ENCODE results near the gene CKS2.

Gene CKS2

DNA sequence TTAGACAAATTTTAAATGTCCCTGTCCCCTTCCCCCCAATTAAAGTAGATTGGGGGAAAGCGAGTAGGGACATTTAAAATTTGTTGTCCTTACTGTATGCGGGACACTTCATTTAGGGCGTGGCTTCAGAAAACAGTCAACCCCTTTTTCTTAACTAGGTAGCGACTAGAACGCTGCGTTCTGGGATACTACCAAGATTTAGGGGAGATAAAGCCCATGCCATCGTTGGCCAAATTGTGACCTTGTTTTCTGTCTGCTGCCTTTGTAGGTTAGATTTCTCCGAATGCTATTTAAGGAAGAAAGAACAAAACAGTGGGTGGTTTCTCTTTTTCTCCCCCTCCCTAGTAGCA, 1.2 kb downstream of the CKS2 start:
- Histone ChIP-seq H3K9me3 (ENCODE audit: control insufficient read depth, low read length) (no peaks in the 10 kb centered on the region), H3K4me3 (ENCODE audit: low read length) (peak overlapping the region; percentile 83), H3K27me3 (replicated peaks; ENCODE audit: control insufficient read depth, insufficient read depth, low read length) (no peaks in the 10 kb centered on the region), H3K36me3 (ENCODE audit: control insufficient read depth, insufficient read depth, low read length, severe bottlenecking) (peaks cover 6% of the 10 kb centered on the region), H3K4me1 (ENCODE audit: control insufficient read depth, insufficient read depth, low read length) (peaks cover 37% of the 10 kb centered on the region), H3K9ac (ENCODE audit: low read length) (peak overlapping the region; percentile 82)
- peak; percentile 67 for DNase-seq (ENCODE audit: low read depth)

DNA sequence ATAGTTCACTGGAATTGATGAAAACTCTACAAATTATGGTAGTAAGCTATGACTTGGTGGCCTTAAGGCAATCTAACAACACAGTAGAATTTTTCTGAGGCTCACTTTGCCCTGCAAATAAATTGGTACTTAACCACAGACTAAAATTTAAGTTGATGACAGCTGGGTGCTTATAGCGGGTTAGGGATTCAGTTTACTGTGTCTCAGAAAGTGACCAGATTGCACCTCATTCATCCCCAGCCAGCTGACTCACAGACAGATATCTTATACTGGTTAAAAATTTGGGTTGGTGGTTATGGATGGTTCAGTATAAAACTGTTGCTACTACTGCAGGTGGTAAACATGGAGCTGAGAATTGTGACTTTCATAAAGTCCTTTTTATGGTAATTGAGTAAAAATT, 2.8 kb downstream of the CKS2 start:
- peaks cover 46% of the 10 kb centered on the region for H3K4me1 ChIP-seq (ENCODE audit: control insufficient read depth, insufficient read depth, low read length)
- peaks cover 6% of the 10 kb centered on the region for H3K36me3 ChIP-seq (ENCODE audit: control insufficient read depth, insufficient read depth, low read length, severe bottlenecking)
- H3K9me3 ChIP-seq (ENCODE audit: control insufficient read depth, low read length) = no peaks in the 10 kb centered on the region
- DNase-seq (ENCODE audit: low read depth) = peak; percentile 36
- no peak overlapping the region for H3K9ac ChIP-seq (ENCODE audit: low read length)
- no peak overlapping the region for H3K4me3 ChIP-seq (ENCODE audit: low read length)
- H3K27me3 ChIP-seq (replicated peaks; ENCODE audit: control insufficient read depth, insufficient read depth, low read length) = no peaks in the 10 kb centered on the region

DNA sequence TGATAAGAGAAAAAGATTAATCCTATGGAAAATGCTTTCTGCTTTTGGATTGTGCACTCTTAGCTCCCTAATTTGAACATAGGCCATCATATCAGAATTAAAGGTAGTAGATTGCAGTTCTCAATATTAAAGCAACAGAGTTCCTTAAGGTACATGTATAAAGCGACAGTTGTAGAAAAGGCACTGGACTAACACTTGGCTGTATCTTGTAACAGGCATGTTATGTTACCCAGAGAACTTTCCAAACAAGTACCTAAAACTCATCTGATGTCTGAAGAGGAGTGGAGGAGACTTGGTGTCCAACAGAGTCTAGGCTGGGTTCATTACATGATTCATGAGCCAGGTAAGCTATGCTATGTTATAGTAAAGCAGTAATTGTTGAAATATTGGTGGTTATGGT, 4.0 kb downstream of the CKS2 start:
- peaks cover 45% of the 10 kb centered on the region for H3K4me1 ChIP-seq (ENCODE audit: control insufficient read depth, insufficient read depth, low read length)
- no peak for DNase-seq (ENCODE audit: low read depth)
- no peak overlapping the region for H3K9ac ChIP-seq (ENCODE audit: low read length)
- H3K27me3 ChIP-seq (replicated peaks; ENCODE audit: control insufficient read depth, insufficient read depth, low read length) = no peaks in the 10 kb centered on the region
- H3K36me3 ChIP-seq (ENCODE audit: control insufficient read depth, insufficient read depth, low read length, severe bottlenecking) = peaks cover 6% of the 10 kb centered on the region
- H3K9me3 ChIP-seq (ENCODE audit: control insufficient read depth, low read length) = no peaks in the 10 kb centered on the region
- no peak overlapping the region for H3K4me3 ChIP-seq (ENCODE audit: low read length)

DNA sequence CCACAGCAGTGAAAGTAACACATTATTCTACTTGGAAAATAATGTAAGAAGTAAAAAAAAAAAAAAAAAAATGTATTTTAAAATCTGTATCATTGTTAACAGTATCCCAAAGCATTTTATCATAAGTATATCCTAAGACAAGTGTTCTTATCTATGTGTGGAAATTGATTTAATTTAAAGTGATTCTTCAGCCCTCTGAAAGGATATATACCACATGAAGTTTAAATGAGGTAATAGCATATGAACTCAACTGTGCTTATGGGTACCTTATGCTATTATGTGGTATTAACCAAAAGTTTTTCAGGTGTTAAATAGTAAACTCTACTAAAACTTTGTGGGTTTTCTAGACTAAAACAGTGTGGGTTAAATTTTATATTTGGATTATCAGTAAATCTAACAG, 4.5 kb downstream of the CKS2 start:
- Histone ChIP-seq H3K4me3 (ENCODE audit: low read length) (no peak overlapping the region), H3K36me3 (ENCODE audit: control insufficient read depth, insufficient read depth, low read length, severe bottlenecking) (peaks cover 6% of the 10 kb centered on the region), H3K9ac (ENCODE audit: low read length) (no peak overlapping the region), H3K27me3 (replicated peaks; ENCODE audit: control insufficient read depth, insufficient read depth, low read length) (no peaks in the 10 kb centered on the region), H3K9me3 (ENCODE audit: control insufficient read depth, low read length) (no peaks in the 10 kb centered on the region), H3K4me1 (ENCODE audit: control insufficient read depth, insufficient read depth, low read length) (peaks cover 49% of the 10 kb centered on the region)
- DNase-seq (ENCODE audit: low read depth) = no peak

DNA sequence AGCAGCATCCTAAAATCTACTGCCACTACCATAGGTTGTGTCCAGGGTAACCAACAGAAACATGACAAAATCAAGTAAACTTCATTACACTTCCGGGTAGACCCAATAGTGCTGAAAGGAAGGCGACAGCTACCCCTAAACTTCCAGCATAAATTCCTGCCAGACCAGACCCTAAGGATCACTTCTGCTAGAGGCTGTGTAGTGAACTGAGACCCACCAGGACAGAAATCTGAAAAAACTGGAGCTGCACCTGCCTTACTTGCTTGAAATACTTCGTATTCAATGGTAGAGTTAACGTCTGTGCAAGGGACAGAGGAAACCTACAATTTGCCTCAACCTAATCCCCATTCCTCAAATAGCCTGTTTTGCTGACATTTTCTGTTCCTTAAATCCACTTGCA, 6.3 kb downstream of the CKS2 start:
- no peak for DNase-seq (ENCODE audit: low read depth)
- Histone ChIP-seq H3K4me3 (ENCODE audit: low read length) (peak overlapping the region; percentile 95), H3K27me3 (replicated peaks; ENCODE audit: control insufficient read depth, insufficient read depth, low read length) (no peaks in the 10 kb centered on the region), H3K9ac (ENCODE audit: low read length) (peak overlapping the region; percentile 96), H3K9me3 (ENCODE audit: control insufficient read depth, low read length) (no peaks in the 10 kb centered on the region), H3K36me3 (ENCODE audit: control insufficient read depth, insufficient read depth, low read length, severe bottlenecking) (peaks cover 6% of the 10 kb centered on the region), H3K4me1 (ENCODE audit: control insufficient read depth, insufficient read depth, low read length) (peaks cover 51% of the 10 kb centered on the region)

DNA sequence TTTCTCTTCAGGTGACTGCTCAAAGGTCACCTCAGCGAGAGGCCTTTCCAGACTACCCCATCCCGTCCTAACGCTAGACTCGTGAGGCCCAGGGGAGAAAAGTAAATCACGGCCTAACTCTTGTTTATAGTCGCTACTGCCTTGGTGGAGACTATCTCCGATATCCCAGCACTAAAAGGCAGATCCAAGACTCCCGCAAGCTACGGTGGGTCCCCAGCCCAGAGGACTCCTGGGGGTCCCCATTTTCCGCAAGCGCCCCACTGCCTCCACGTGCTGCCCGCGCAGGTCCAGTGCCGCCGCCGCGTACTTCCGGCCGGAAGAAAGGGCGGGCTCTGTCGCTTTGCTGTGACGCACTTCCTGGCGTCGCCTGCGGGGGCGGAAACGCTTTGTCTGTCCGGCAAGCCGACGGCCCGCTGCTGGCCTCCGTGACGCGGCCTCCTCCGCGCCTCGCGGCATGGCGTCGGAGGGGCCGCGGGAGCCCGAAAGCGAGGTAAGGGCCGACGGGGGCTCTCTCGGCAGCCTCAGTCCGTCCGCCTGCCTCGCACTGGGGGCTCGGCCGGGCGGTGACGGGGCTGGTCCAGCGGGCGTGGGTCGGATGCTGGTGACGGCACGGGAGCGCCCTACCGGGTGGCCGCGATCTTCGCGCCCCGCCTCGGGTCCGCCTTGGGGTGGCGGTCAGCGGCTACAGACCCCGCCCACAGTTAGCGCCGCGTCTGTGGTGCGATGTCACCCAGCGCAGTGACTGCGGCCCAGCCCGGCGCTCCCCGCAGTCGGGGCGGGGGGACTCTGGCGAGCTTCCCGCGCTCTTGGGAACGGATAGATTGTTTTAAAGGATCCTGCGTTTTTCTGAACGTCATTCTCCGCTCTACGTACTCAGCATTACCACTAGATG, 7.4 kb downstream of the CKS2 start, which contains the start of gene SECISBP2:
Gene SECISBP2 (plus strand): TSS at position 378 of the 892 bp plus-strand sequence. CDS start 77 bp downstream, at position 455.
- Histone ChIP-seq H3K36me3 (ENCODE audit: control insufficient read depth, insufficient read depth, low read length, severe bottlenecking) (peaks cover 6% of the 10 kb centered on the region), H3K9me3 (ENCODE audit: control insufficient read depth, low read length) (no peaks in the 10 kb centered on the region), H3K4me3 (ENCODE audit: low read length) (peak within 1 kb of the TSS; percentile 95), H3K9ac (ENCODE audit: low read length) (peak within 1 kb of the TSS; percentile 96), H3K4me1 (ENCODE audit: control insufficient read depth, insufficient read depth, low read length) (peaks cover 43% of the 10 kb centered on the region), H3K27me3 (replicated peaks; ENCODE audit: control insufficient read depth, insufficient read depth, low read length) (no peaks in the 10 kb centered on the region)
- peak; percentile 98 for DNase-seq (ENCODE audit: low read depth)

DNA sequence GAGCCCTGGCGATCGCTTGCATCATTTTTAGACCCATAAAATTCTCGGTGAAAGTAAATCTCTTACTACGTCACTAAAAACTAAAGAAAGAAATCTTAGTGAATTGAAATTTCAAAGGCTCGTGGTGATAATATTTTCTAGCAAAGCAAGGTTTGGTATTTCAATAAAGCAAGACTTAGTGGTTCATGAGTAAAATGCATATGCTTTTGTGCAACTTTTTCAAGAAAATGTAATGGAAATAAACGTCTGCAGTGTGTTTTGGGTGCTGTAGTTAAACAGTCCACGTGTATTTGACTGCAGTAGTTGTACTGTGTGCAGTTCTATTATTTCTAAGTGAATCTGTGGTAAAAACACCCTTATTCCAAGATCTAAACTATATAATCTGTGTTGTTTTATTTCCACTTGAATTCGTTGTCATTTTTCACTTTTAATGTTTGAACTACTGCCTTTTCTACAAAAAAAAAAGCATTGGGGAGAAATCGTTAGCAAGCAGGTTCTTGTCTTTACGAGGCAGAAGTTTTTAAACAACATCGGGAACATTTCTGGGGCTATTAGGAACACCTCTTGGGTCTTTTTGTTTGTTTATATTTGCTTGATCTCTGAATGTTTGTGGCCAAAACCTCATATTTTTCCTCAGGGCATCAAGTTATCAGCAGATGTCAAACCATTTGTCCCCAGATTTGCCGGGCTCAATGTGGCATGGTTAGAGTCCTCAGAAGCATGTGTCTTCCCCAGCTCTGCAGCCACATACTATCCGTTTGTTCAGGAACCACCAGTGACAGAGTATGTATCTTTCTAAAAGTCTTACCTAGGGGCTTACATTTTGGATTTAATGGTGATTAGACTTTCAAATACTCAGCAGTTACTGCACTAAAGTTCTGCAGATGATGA, 8.3 kb downstream of the CKS2 start:
- Histone ChIP-seq H3K36me3 (ENCODE audit: control insufficient read depth, insufficient read depth, low read length, severe bottlenecking) (peaks cover 9% of the 10 kb centered on the region), H3K4me3 (ENCODE audit: low read length) (peak overlapping the region; percentile 95), H3K27me3 (replicated peaks; ENCODE audit: control insufficient read depth, insufficient read depth, low read length) (no peaks in the 10 kb centered on the region), H3K9me3 (ENCODE audit: control insufficient read depth, low read length) (no peaks in the 10 kb centered on the region), H3K9ac (ENCODE audit: low read length) (peak overlapping the region; percentile 96), H3K4me1 (ENCODE audit: control insufficient read depth, insufficient read depth, low read length) (peaks cover 34% of the 10 kb centered on the region)
- peak; percentile 40 for DNase-seq (ENCODE audit: low read depth)

DNA sequence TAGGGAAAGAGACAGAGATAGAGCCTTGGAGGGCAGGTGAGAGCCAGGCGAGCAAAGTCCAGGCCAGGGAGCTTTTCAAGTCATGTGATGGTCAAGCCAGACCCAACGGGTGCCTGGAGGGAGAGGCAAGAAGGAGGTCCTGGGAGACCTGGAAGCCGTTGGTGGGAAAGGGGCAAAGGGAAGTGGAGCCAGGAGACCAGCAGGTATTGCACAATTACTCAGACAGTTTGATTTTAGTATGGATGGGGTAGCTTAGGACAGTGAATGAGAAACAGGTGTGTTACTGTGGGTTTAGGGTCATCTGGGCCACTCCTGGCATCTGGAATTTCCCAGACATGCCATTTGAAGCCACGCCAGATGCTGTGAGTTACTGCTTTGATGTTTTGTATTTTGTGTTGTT, 12.4 kb downstream of the CKS2 start:
- peak; percentile 42 for DNase-seq (ENCODE audit: low read depth)
- peaks cover 14% of the 10 kb centered on the region for H3K4me1 ChIP-seq (ENCODE audit: control insufficient read depth, insufficient read depth, low read length)
- H3K9ac ChIP-seq (ENCODE audit: low read length) = no peak overlapping the region
- peaks cover 24% of the 10 kb centered on the region for H3K36me3 ChIP-seq (ENCODE audit: control insufficient read depth, insufficient read depth, low read length, severe bottlenecking)
- no peaks in the 10 kb centered on the region for H3K9me3 ChIP-seq (ENCODE audit: control insufficient read depth, low read length)
- no peak overlapping the region for H3K4me3 ChIP-seq (ENCODE audit: low read length)
- no peaks in the 10 kb centered on the region for H3K27me3 ChIP-seq (replicated peaks; ENCODE audit: control insufficient read depth, insufficient read depth, low read length)

DNA sequence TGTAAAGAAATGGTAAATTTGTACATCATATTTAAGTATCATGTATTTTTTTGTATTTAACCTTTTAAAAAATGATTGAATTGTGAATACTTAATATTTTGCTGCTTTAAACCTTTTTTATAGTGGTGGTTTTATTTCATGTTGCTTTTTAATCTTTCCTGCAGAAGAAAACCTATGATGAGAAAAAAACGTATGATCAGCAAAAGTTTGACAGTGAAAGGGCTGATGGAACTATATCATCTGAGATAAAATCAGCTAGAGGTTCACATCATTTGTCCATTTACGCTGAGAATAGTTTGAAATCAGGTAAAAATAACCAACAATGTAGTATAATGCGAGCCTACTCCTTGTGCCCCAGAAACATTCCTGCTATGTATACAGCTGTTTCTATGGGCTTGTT, 14.7 kb downstream of the CKS2 start:
- Histone ChIP-seq H3K27me3 (replicated peaks; ENCODE audit: control insufficient read depth, insufficient read depth, low read length) (no peaks in the 10 kb centered on the region), H3K9me3 (ENCODE audit: control insufficient read depth, low read length) (no peaks in the 10 kb centered on the region), H3K36me3 (ENCODE audit: control insufficient read depth, insufficient read depth, low read length, severe bottlenecking) (peaks cover 47% of the 10 kb centered on the region), H3K4me1 (ENCODE audit: control insufficient read depth, insufficient read depth, low read length) (peaks cover under 1% of the 10 kb centered on the region), H3K4me3 (ENCODE audit: low read length) (no peak overlapping the region), H3K9ac (ENCODE audit: low read length) (no peak overlapping the region)
- DNase-seq (ENCODE audit: low read depth) = no peak

DNA sequence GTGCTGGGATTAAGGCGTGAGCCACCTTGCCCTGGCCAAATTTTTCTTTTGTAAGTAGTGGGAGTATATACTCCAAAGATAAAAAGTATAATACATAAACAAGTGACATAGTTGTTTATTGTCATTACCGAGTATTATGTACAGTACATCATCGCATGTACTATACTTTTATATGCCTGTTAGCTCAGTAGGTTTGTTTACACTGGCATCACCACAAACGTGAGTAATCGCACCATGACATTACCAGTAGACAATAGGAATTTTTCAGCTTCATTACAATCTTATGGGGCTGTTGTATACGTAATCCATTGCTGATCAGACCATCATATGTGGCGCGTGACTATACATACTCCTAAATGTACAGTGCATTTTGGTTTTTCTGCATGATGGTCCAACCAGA, 17.1 kb downstream of the CKS2 start:
- Histone ChIP-seq H3K36me3 (ENCODE audit: control insufficient read depth, insufficient read depth, low read length, severe bottlenecking) (peaks cover 71% of the 10 kb centered on the region), H3K27me3 (replicated peaks; ENCODE audit: control insufficient read depth, insufficient read depth, low read length) (no peaks in the 10 kb centered on the region), H3K4me3 (ENCODE audit: low read length) (no peak overlapping the region), H3K4me1 (ENCODE audit: control insufficient read depth, insufficient read depth, low read length) (no peaks in the 10 kb centered on the region), H3K9ac (ENCODE audit: low read length) (no peak overlapping the region), H3K9me3 (ENCODE audit: control insufficient read depth, low read length) (no peaks in the 10 kb centered on the region)
- no peak for DNase-seq (ENCODE audit: low read depth)

DNA sequence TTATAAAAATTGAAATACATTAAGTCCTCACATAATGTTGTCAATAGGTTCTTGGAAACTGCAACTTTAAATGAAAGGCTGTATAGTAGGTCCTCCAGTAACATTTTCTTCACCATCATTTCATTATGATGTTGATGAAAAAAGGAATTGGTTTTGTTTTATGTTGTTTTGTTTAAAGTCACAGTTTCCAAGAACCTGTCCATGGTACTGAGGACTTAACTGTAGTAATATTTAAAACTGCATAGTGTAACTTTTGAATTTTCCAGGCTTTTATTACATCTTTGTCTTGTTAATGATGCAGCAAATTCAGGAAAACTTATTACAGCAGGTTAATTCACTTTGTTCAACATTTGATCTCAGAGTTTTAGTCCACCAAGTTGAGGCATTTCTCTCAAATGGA, 18.9 kb downstream of the CKS2 start:
- Histone ChIP-seq H3K9me3 (ENCODE audit: control insufficient read depth, low read length) (no peaks in the 10 kb centered on the region), H3K4me1 (ENCODE audit: control insufficient read depth, insufficient read depth, low read length) (no peaks in the 10 kb centered on the region), H3K27me3 (replicated peaks; ENCODE audit: control insufficient read depth, insufficient read depth, low read length) (no peaks in the 10 kb centered on the region), H3K36me3 (ENCODE audit: control insufficient read depth, insufficient read depth, low read length, severe bottlenecking) (peaks cover 86% of the 10 kb centered on the region), H3K9ac (ENCODE audit: low read length) (no peak overlapping the region), H3K4me3 (ENCODE audit: low read length) (no peak overlapping the region)
- DNase-seq (ENCODE audit: low read depth) = no peak
